ENCODE measurements around the gene CCDC191.

The CCDC191 gene

DNA sequence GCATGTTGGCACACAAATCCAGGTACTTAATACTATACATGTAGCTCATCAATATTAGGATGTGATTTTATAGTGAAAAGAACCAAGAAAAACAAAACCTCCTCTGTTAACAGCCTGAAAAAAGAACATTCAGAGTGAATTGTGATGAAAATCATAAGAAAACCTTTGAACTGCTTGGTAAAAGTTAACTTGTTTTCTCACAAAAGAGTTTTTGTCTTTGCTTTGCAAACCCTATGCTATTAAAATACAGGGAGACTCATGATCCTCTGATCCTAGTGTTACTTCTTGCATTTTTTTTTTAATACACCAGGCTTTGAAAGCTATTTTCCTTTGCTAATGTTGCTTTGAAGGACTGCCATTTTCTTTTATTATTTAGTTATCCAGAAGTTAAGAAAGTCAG lies 23.9 kb upstream of the CCDC191 start:
- no peak for DNase-seq (ENCODE audit: low spot score)

DNA sequence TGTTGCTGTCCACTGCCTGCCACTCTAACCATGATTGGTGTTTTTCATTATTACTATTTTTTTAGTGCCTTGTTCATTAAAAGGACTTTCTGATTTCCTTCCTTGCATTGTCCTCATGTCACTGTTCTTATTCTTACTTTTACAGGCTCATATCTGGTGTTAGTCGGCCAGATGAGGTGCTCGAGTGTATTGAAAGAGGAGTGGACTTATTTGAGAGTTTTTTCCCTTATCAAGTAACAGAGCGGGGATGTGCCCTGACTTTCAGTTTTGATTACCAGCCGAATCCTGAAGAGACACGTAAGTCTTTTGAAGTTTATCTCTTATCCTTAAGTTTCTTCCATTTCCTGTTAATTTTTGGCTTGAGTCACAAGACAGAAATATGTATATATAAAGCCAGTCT lies 23.4 kb upstream of the CCDC191 start:
- TF ChIP-seq CTCF (IDR thresholded peaks at IDR 0.05; ENCODE audit: extremely low read depth, missing control alignments) = no peak
- no peak for DNase-seq (ENCODE audit: low spot score)

More for the DNA sequence above, 23.9 kb upstream of the CCDC191 start:
- TF ChIP-seq CTCF (IDR thresholded peaks at IDR 0.05; ENCODE audit: extremely low read depth, missing control alignments) = no peak

GRCh38 chr3:114078126-114078525 lies 21.8 kb upstream of the CCDC191 start:
- no peak for DNase-seq (ENCODE audit: low spot score)
- no peak for TF ChIP-seq CTCF (IDR thresholded peaks at IDR 0.05; ENCODE audit: extremely low read depth, missing control alignments)

DNA sequence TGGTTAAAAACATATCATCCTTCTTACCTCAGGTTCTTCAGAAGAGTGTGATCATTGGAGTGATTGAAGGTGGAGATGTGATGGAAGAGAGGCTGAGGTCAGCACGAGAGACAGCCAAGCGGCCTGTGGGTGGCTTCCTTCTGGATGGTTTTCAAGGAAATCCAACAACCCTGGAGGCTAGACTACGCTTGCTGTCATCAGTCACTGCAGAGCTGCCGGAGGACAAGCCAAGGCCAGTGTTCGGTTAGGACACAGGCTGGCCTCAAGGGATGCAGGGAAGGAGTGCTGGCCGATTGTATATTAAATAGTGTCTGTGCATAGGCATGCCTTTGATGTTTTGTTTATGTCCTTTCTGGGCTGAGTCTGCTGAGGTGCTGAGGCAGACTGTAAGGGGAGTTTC lies 20.4 kb upstream of the CCDC191 start:
- no peak for DNase-seq (ENCODE audit: low spot score)
- TF ChIP-seq CTCF (IDR thresholded peaks at IDR 0.05; ENCODE audit: extremely low read depth, missing control alignments) = no peak

DNA sequence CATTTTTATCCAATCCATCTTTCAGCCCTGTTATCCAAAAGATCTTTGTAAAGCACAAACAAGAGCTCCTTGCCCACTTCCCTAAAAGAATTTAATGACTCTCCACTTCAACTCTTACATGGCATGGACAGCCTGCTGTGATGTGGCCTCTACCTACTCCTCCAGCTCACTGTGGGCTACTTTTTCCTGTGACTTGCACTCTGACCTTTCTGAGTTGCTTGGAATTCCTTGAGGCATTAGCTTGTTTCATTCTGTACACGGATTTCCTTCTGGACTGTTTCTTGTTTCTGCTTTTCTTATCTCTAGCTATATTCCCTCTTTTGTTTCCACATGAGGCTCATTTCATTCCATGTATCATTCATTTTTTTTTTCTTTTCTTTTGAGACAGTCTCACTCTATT lies 15.5 kb upstream of the CCDC191 start:
- no peak for DNase-seq (ENCODE audit: low spot score)
- TF ChIP-seq CTCF (IDR thresholded peaks at IDR 0.05; ENCODE audit: extremely low read depth, missing control alignments) = no peak

GRCh38 chr3:114068336-114068735 lies 12.0 kb upstream of the CCDC191 start:
- no peak for DNase-seq (ENCODE audit: low spot score)
- TF ChIP-seq CTCF (IDR thresholded peaks at IDR 0.05; ENCODE audit: extremely low read depth, missing control alignments) = no peak

DNA sequence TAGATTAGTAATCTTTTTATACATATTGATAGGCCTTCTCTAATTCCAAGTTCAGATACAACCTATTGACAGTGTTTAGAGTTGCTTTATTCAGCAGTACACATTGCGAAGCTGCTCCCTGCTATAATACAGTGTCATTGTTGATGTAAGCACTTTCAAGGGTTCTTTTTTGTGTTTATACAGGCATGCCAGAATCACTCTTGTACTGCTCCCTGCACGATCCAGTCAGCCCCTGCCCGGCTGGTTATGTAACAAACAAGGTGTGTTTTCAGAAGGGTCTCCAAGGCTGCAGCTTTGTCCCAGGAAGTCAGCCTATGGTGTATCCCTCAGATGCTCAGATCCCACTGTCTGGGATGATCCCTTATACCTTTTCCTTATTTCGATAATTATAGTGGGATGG lies 11.5 kb upstream of the CCDC191 start:
- no peak for DNase-seq (ENCODE audit: low spot score)
- TF ChIP-seq CTCF (IDR thresholded peaks at IDR 0.05; ENCODE audit: extremely low read depth, missing control alignments) = no peak

Measured in GM20000 (cell line).